Stomach smooth muscle (tissue), 2 donors: ENCODE data around the gene TK1.

ENCODE experiments used
- H3K27ac ChIP-seq: one replicate; pipeline ENCODE4 v1.7.0; 2013; ENCODE audit warnings: mild to moderate bottlenecking, low read length, inconsistent platforms
- H3K27me3 ChIP-seq, 2 donors: one replicate each; pipeline ENCODE4 v1.7.0; 2013; ENCODE audit warnings: low read length in 2 of 2; ENCODE audit not compliant: insufficient read depth in 2 of 2, control insufficient read depth in 1 of 2
- H3K36me3 ChIP-seq, 2 donors: one replicate each; pipeline ENCODE4 v1.7.0; 2013; ENCODE audit warnings: low read length in 2 of 2; ENCODE audit not compliant: control insufficient read depth in 2 of 2, insufficient read depth in 2 of 2
- H3K4me1 ChIP-seq: one replicate; pipeline ENCODE4 v1.7.0; 2013; ENCODE audit warnings: low read length; ENCODE audit not compliant: control insufficient read depth, insufficient read depth
- H3K4me3 ChIP-seq, 2 donors: one replicate each; pipeline ENCODE4 v1.7.0; 2013; ENCODE audit warnings: low read length in 2 of 2
- H3K9ac ChIP-seq, 2 donors: one replicate each; pipeline ENCODE4 v1.7.0; 2013; ENCODE audit warnings: low read length in 2 of 2, mild to moderate bottlenecking in 1 of 2
- H3K9me3 ChIP-seq, 2 donors: one replicate each; pipeline ENCODE4 v1.7.0; 2013; ENCODE audit warnings: low read length in 2 of 2; ENCODE audit not compliant: control insufficient read depth in 2 of 2
- donor health status: healthy.
- donor health status: Pancreatic carcinoma.

TK1 gene

GRCh38 chr17:78166416-78166815, 20.4 kb downstream of the TK1 start:
- Histone ChIP-seq H3K4me3 (no peak overlapping the region), H3K27me3 (no peaks in the 10 kb centered on the region), H3K27ac (no peak overlapping the region), H3K9ac (no peak overlapping the region), H3K36me3 (peaks cover 0 to 2% of the 10 kb centered on the region in 2 donors), H3K9me3 (no peaks in the 10 kb centered on the region), H3K4me1 (peaks cover 16% of the 10 kb centered on the region)

GRCh38 chr17:78164748-78165607, 21.9 kb downstream of the TK1 start:
- Histone ChIP-seq H3K4me1 (peaks cover 9% of the 10 kb centered on the region), H3K27ac (no peak overlapping the region), H3K9me3 (no peaks in the 10 kb centered on the region), H3K27me3 (no peaks in the 10 kb centered on the region), H3K4me3 (no peak overlapping the region), H3K9ac (no peak overlapping the region), H3K36me3 (no peaks in the 10 kb centered on the region)

GRCh38 chr17:78163881-78164747, 22.7 kb downstream of the TK1 start:
- no peaks in the 10 kb centered on the region for H3K9me3 ChIP-seq
- H3K9ac ChIP-seq: no peak overlapping the region
- no peak overlapping the region for H3K4me3 ChIP-seq
- no peak overlapping the region for H3K27ac ChIP-seq
- H3K27me3 ChIP-seq: no peaks in the 10 kb centered on the region
- H3K4me1 ChIP-seq: peaks cover under 1% of the 10 kb centered on the region
- H3K36me3 ChIP-seq: no peaks in the 10 kb centered on the region

GRCh38 chr17:78159575-78160158, 27.2 kb downstream of the TK1 start:
- no peak overlapping the region for H3K27ac ChIP-seq
- H3K9me3 ChIP-seq: no peaks in the 10 kb centered on the region
- H3K9ac ChIP-seq: no peak overlapping the region
- H3K4me1 ChIP-seq: no peaks in the 10 kb centered on the region
- no peaks in the 10 kb centered on the region for H3K36me3 ChIP-seq
- no peak overlapping the region for H3K4me3 ChIP-seq
- no peaks in the 10 kb centered on the region for H3K27me3 ChIP-seq

GRCh38 chr17:78154903-78155811, 31.7 kb downstream of the TK1 start:
- Histone ChIP-seq H3K9ac (no peak overlapping the region), H3K4me3 (no peak overlapping the region), H3K27ac (no peak overlapping the region), H3K9me3 (no peaks in the 10 kb centered on the region), H3K27me3 (no peaks in the 10 kb centered on the region), H3K36me3 (no peaks in the 10 kb centered on the region), H3K4me1 (no peaks in the 10 kb centered on the region)

DNA sequence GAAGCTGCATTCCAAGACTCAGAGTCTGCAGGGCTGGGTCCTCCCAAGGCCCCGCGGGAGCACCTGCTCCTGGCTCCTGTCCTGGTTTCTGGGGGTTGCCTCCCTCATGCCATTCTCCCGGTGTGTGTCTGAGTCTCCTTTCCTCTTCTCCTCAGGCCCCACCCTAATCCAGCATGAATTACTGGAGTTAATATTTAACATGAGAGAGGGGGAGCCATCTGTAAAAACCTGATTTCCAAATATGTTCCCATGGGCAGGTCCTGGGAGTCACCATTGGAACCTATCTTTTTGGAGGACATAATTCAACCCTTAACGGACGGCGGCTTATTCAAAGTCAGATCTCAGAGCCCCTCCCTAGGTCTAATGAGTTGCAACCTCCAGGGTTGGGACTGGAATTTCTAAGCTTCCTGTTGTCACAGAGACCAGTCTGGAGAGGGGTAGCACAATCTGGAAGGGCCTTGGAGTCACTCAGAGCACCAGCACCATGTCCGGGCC, 35.3 kb downstream of the TK1 start:
- Histone ChIP-seq H3K4me3 (no peak overlapping the region), H3K9ac (no peak overlapping the region), H3K27me3 (no peaks in the 10 kb centered on the region), H3K27ac (no peak overlapping the region), H3K36me3 (no peaks in the 10 kb centered on the region), H3K4me1 (no peaks in the 10 kb centered on the region), H3K9me3 (no peaks in the 10 kb centered on the region)

- Histone ChIP-seq H3K27me3 (no peaks in the 10 kb centered on the region), H3K9ac (no peak overlapping the region), H3K36me3 (no peaks in the 10 kb centered on the region), H3K4me1 (peaks cover 21% of the 10 kb centered on the region), H3K4me3 (no peak overlapping the region), H3K27ac (no peak overlapping the region), H3K9me3 (no peaks in the 10 kb centered on the region)
These were observed 38.4 kb downstream of the TK1 start for GRCh38 chr17:78148286-78149016.

- Histone ChIP-seq H3K4me3 (no peak overlapping the region), H3K27ac (no peak overlapping the region), H3K36me3 (no peaks in the 10 kb centered on the region), H3K4me1 (peaks cover 21% of the 10 kb centered on the region), H3K27me3 (no peaks in the 10 kb centered on the region), H3K9me3 (no peaks in the 10 kb centered on the region), H3K9ac (no peak overlapping the region)
These were observed 39.4 kb downstream of the TK1 start for GRCh38 chr17:78147315-78147998.

- Histone ChIP-seq H3K9ac (no peak overlapping the region), H3K9me3 (no peaks in the 10 kb centered on the region), H3K27me3 (no peaks in the 10 kb centered on the region), H3K36me3 (no peaks in the 10 kb centered on the region), H3K4me1 (peaks cover 22% of the 10 kb centered on the region), H3K27ac (no peak overlapping the region), H3K4me3 (no peak overlapping the region)
These were observed 40.0 kb downstream of the TK1 start for GRCh38 chr17:78146881-78147280.
